Suprapubic skin (tissue), 4 donors: ENCODE results near the gene TMOD1. TPM values are rescaled to one million over a fixed set of nuclear protein-coding genes. Genes with fewer than 3 reads are reported as not detected.

Experiments
- DNase-seq, 2 donors: peaks; one replicate each; pipeline ENCODE4 v3.0.0-alpha.2; 2019; ENCODE audit warnings: low spot score in 2 of 2
- H3K27ac ChIP-seq: fragments of 200-600 bp; sonication (generic); one replicate; pipeline ENCODE4 v1.5.1; 2019
- H3K27me3 ChIP-seq: fragments of 200-600 bp; sonication (generic); one replicate; pipeline ENCODE4 v1.5.1; 2019
- H3K36me3 ChIP-seq: fragments of 200-600 bp; sonication (generic); one replicate; pipeline ENCODE4 v1.5.1; 2019
- H3K4me1 ChIP-seq: fragments of 200-600 bp; sonication (generic); one replicate; pipeline ENCODE4 v1.5.1; 2019
- H3K4me3 ChIP-seq: fragments of 200-600 bp; sonication (generic); one replicate; pipeline ENCODE4 v1.5.1; 2019; ENCODE audit warnings: mild to moderate bottlenecking
- H3K9me3 ChIP-seq: fragments of 200-600 bp; sonication (generic); one replicate; pipeline ENCODE4 v1.5.1; 2019
- EP300 ChIP-seq: sonication (generic); formaldehyde crosslinking; IDR thresholded peaks from one replicate; pipeline ENCODE4 v1.6.1; 2017; ENCODE audit warnings: antibody characterized with exemption
- POLR2A ChIP-seq, 2 donors: fragments of 450-650 bp; IDR thresholded peaks; one replicate each; pipeline ENCODE4 v1.6.1; 2017; ENCODE audit warnings: antibody characterized with exemption in 2 of 2, mild to moderate bottlenecking in 2 of 2, moderate library complexity in 2 of 2
- POLR2AphosphoS5 ChIP-seq, 3 donors: sonication (generic); formaldehyde crosslinking; IDR thresholded peaks; one replicate each; pipeline ENCODE4 v1.6.1; 2017; ENCODE audit warnings: antibody characterized with exemption in 3 of 3
- WGBS: methylation state at CpG from one replicate; pipeline ENCODE4 v1.1.5; 2018; 5-methylcytosine and 5-hydroxymethylcytosine counted together
- total RNA-seq, 4 donors: library from RNA; depleted of rRNA; stranded (reverse); fragments of >200 nt; gene quantifications; one replicate each; pipeline ENCODE4 v1.1.0, GENCODE V29; 2016
- TF ChIP-seq, protein P1 (sequence below), 2 donors: fragments of 200-600 bp in 1 of 2; fragments of 450-650 bp in 1 of 2; sonication (generic) in 1 of 2; IDR thresholded peaks; one replicate each; pipeline ENCODE4 v1.5.1; 2016 to 2019; ENCODE audit warnings: antibody characterized with exemption in 2 of 2, mild to moderate bottlenecking in 1 of 2, moderate library complexity in 1 of 2

Gene TMOD1
- total RNA-seq, 4 donors from 2014 or later = 1.9 to 4.4 (median 4.0) TPM

GRCh38 chr9:97556721-97557605, 55.5 kb downstream of the TMOD1 start:
- H3K27me3 ChIP-seq = peaks cover 3% of the 10 kb centered on the region
- WGBS = 76% methylated on average over 13 of the region's 15 CpGs
- TF ChIP-seq EP300 = no peak
- no peak for TF ChIP-seq POLR2A (IDR thresholded peaks at IDR 0.05)
- TF ChIP-seq, protein P1, sequence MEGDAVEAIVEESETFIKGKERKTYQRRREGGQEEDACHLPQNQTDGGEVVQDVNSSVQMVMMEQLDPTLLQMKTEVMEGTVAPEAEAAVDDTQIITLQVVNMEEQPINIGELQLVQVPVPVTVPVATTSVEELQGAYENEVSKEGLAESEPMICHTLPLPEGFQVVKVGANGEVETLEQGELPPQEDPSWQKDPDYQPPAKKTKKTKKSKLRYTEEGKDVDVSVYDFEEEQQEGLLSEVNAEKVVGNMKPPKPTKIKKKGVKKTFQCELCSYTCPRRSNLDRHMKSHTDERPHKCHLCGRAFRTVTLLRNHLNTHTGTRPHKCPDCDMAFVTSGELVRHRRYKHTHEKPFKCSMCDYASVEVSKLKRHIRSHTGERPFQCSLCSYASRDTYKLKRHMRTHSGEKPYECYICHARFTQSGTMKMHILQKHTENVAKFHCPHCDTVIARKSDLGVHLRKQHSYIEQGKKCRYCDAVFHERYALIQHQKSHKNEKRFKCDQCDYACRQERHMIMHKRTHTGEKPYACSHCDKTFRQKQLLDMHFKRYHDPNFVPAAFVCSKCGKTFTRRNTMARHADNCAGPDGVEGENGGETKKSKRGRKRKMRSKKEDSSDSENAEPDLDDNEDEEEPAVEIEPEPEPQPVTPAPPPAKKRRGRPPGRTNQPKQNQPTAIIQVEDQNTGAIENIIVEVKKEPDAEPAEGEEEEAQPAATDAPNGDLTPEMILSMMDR (IDR thresholded peaks at IDR 0.05) = no peak
- TF ChIP-seq POLR2AphosphoS5 (IDR thresholded peaks at IDR 0.05) = no peak
- H3K27ac ChIP-seq = peak overlapping the region; percentile 79
- DNase-seq = peak in 1 of 2 donors; percentile 77
- H3K4me1 ChIP-seq = peaks cover 22% of the 10 kb centered on the region
- no peaks in the 10 kb centered on the region for H3K9me3 ChIP-seq
- no peak overlapping the region for H3K4me3 ChIP-seq
- no peaks in the 10 kb centered on the region for H3K36me3 ChIP-seq

- DNase-seq = peak; percentile 86 to 89
- Histone ChIP-seq H3K27me3 (peaks cover 3% of the 10 kb centered on the region), H3K9me3 (no peaks in the 10 kb centered on the region), H3K4me1 (peaks cover 29% of the 10 kb centered on the region), H3K4me3 (no peak overlapping the region), H3K36me3 (no peaks in the 10 kb centered on the region), H3K27ac (peak overlapping the region; percentile 79)
- 16% methylated on average over 7 of the region's 7 CpGs for WGBS
- TF ChIP-seq, protein P1 (IDR thresholded peaks at IDR 0.05) = no peak
- TF ChIP-seq EP300 = peak; percentile 24
- peak in 2 of 3 donors; percentile 44 to 73 for TF ChIP-seq POLR2AphosphoS5 (IDR thresholded peaks at IDR 0.05)
Measured at GRCh38 chr9:97557606-97558095, 56.2 kb downstream of the TMOD1 start.

- DNase-seq = no peak
- no peaks in the 10 kb centered on the region for H3K36me3 ChIP-seq
- H3K4me3 ChIP-seq = no peak overlapping the region
- no peaks in the 10 kb centered on the region for H3K9me3 ChIP-seq
- H3K27ac ChIP-seq = peak overlapping the region; percentile 79
- H3K4me1 ChIP-seq = peaks cover 38% of the 10 kb centered on the region
- peaks cover 3% of the 10 kb centered on the region for H3K27me3 ChIP-seq
- 69% methylated on average over 3 of the region's 3 CpGs for WGBS
- TF ChIP-seq POLR2A (IDR thresholded peaks at IDR 0.05) (no peak), EP300 (no peak), POLR2AphosphoS5 (IDR thresholded peaks at IDR 0.05) (no peak)
- TF ChIP-seq, protein P1 (IDR thresholded peaks at IDR 0.05) = no peak
Measured at GRCh38 chr9:97558701-97559101, 57.2 kb downstream of the TMOD1 start.

GRCh38 chr9:97559111-97559514, 57.6 kb downstream of the TMOD1 start:
- TF ChIP-seq, protein P1 (IDR thresholded peaks at IDR 0.05) = no peak
- no peak for TF ChIP-seq POLR2AphosphoS5 (IDR thresholded peaks at IDR 0.05)
- TF ChIP-seq POLR2A (IDR thresholded peaks at IDR 0.05) = no peak
- no peak for TF ChIP-seq EP300
- no peaks in the 10 kb centered on the region for H3K36me3 ChIP-seq
- no peak overlapping the region for H3K27ac ChIP-seq
- WGBS = 77% methylated on average over 10 of the region's 10 CpGs
- peaks cover 42% of the 10 kb centered on the region for H3K4me1 ChIP-seq
- DNase-seq = no peak
- no peak overlapping the region for H3K4me3 ChIP-seq
- H3K27me3 ChIP-seq = no peaks in the 10 kb centered on the region
- H3K9me3 ChIP-seq = no peaks in the 10 kb centered on the region

DNA sequence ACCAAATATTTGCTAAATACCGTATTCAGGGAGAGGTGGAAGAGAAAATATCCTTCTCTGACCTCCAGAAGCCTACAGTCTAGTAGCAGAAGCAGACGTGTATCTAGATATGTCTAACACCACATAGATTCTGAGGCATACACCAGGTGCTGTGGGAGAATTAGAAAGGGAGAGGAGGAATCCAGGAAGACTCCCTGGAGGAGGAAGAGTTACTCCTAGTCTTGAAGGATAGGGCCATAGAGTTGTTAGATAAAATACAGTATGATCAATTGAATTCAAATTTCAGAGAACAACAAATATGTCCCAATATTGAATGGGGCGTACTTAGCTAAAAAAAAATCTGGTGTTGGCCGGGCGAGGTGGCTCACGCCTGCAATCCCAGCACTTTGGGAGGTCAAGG, 58.7 kb downstream of the TMOD1 start:
- WGBS = 94% methylated on average over 6 of the region's 6 CpGs
- H3K4me3 ChIP-seq = no peak overlapping the region
- TF ChIP-seq, protein P1 (IDR thresholded peaks at IDR 0.05) = no peak
- TF ChIP-seq POLR2A (IDR thresholded peaks at IDR 0.05) = no peak
- no peak for TF ChIP-seq POLR2AphosphoS5 (IDR thresholded peaks at IDR 0.05)
- no peak for DNase-seq
- no peaks in the 10 kb centered on the region for H3K27me3 ChIP-seq
- peaks cover 50% of the 10 kb centered on the region for H3K4me1 ChIP-seq
- no peaks in the 10 kb centered on the region for H3K9me3 ChIP-seq
- H3K36me3 ChIP-seq = no peaks in the 10 kb centered on the region
- H3K27ac ChIP-seq = no peak overlapping the region
